HG03378 (cell line): Measurements from ENCODE around the gene RNF14.
"Not testable (repeated sequence)": the region's sequence is repeated elsewhere in the genome, so short reads cannot be mapped to it uniquely, and the experiment has no call there.

Experiments
- ATAC-seq: cut with Tn5 transposase; IDR thresholded peaks from one replicate; pipeline ENCODE4 v1.9.1; 2021; ENCODE audit warnings: mild to moderate bottlenecking, moderate library complexity; ENCODE audit not compliant: unreplicated experiment

The RNF14 gene

GRCh38 chr5:141968914-141969608, at the start of gene RNF14:
Gene RNF14 (plus strand): TSS chr5:141969105. CDS start chr5:141973589, 4,484 bp downstream.
- peak; percentile 83 for ATAC-seq

- no peak for ATAC-seq
These were observed 49.4 kb upstream of the RNF14 start for GRCh38 chr5:141919218-141920119.

GRCh38 chr5:141920771-141921170, 48.1 kb upstream of the RNF14 start:
- ATAC-seq, result no peak

GRCh38 chr5:141922827-141923447, 46.0 kb upstream of the RNF14 start:
- ATAC-seq, result not testable (repeated sequence)

- ATAC-seq, result peak; percentile 93
These were observed 45.2 kb upstream of the RNF14 start, which contains the start of gene DELE1 for GRCh38 chr5:141923448-141924313. Gene DELE1 (plus strand): TSS chr5:141923871. CDS start chr5:141923942, 71 bp downstream.

- ATAC-seq, result no peak
These were observed 42.5 kb upstream of the RNF14 start for GRCh38 chr5:141926434-141926833.

GRCh38 chr5:141928051-141928450, 40.9 kb upstream of the RNF14 start:
- ATAC-seq, result no peak

GRCh38 chr5:141929398-141930058, 39.4 kb upstream of the RNF14 start:
- ATAC-seq, result no peak

GRCh38 chr5:141931694-141932093, 37.2 kb upstream of the RNF14 start:
- no peak for ATAC-seq

GRCh38 chr5:141933151-141933550, 35.8 kb upstream of the RNF14 start:
- no peak for ATAC-seq

- ATAC-seq, result no peak
These were observed 34.6 kb upstream of the RNF14 start for GRCh38 chr5:141934099-141934844.

- no peak for ATAC-seq
These were observed 33.4 kb upstream of the RNF14 start for GRCh38 chr5:141935538-141935937.

GRCh38 chr5:141940695-141941271, 28.1 kb upstream of the RNF14 start:
- ATAC-seq, result no peak

GRCh38 chr5:141941307-141941706, 27.6 kb upstream of the RNF14 start:
- no peak for ATAC-seq

GRCh38 chr5:141941779-141942178, 27.1 kb upstream of the RNF14 start:
- ATAC-seq, result no peak

GRCh38 chr5:141942185-141942857, 26.6 kb upstream of the RNF14 start:
- no peak for ATAC-seq

GRCh38 chr5:141944076-141944475, 24.8 kb upstream of the RNF14 start:
- no peak for ATAC-seq

GRCh38 chr5:141945511-141946051, 23.3 kb upstream of the RNF14 start:
- ATAC-seq, result no peak
